LNCaP clone FGC (cell line): Measurements from ENCODE around the gene PGLYRP3.
A peak's percentile ranks its signal among the peaks of the same experiment; 100 is the strongest.
"Not testable (repeated sequence)": the region's sequence is repeated elsewhere in the genome, so short reads cannot be mapped to it uniquely, and the experiment has no call there.

ENCODE experiments used
- DNase-seq: peaks from one replicate; pipeline ENCODE4 v3.0.0-alpha.2; 2011; ENCODE audit warnings: low read depth
- H3K4me3 ChIP-seq: 2 replicates; pipeline ENCODE4 v1.5.1; 2011; ENCODE audit warnings: mild to moderate bottlenecking, low read depth, low read length, control low read depth
- TF ChIP-seq, protein P1 (sequence below): IDR thresholded peaks from 2 replicates; pipeline ENCODE4 v1.5.1; 2012; ENCODE audit warnings: mild to moderate bottlenecking; ENCODE audit not compliant: control insufficient read depth, insufficient read depth; ENCODE audit errors: extremely low read depth

Gene PGLYRP3

DNA sequence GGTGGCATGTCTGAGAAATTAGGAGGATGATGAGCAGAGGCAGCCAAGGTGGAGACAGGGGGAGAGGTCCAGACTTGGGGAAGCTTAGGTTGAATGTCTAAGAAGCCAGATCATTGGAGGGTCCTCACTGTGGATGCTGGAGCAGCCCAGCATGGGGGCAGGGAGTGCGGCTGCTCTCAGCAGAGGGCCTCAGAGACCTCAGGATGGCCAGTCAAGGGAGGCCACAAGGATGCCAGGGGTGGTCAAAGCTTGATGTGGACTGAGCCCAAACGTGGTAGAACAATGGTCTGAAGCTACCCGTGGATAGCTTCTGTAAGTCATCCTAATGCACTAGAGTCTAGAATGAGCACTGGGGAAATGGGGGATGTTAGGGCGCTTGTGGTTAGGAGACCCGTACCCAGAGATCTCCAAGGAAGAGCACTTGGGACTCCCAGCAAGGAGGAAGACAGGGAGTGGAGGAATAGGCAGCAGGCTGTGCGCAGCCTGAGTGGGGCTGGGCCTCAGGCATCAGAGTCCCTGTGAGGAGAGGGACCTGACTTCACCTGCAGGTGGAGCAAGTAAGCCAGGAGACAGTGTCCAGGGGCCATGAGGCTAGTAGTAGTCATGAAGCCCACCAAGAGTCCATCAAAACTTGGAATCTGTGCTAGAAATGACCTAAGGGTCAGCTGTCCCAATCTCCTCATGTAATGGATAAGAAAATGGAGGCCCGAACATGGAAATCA is 40.6 kb upstream of the PGLYRP3 start:
- TF ChIP-seq, protein P1, sequence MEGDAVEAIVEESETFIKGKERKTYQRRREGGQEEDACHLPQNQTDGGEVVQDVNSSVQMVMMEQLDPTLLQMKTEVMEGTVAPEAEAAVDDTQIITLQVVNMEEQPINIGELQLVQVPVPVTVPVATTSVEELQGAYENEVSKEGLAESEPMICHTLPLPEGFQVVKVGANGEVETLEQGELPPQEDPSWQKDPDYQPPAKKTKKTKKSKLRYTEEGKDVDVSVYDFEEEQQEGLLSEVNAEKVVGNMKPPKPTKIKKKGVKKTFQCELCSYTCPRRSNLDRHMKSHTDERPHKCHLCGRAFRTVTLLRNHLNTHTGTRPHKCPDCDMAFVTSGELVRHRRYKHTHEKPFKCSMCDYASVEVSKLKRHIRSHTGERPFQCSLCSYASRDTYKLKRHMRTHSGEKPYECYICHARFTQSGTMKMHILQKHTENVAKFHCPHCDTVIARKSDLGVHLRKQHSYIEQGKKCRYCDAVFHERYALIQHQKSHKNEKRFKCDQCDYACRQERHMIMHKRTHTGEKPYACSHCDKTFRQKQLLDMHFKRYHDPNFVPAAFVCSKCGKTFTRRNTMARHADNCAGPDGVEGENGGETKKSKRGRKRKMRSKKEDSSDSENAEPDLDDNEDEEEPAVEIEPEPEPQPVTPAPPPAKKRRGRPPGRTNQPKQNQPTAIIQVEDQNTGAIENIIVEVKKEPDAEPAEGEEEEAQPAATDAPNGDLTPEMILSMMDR, result peak; percentile 55
- no peak for DNase-seq
- H3K4me3 ChIP-seq, result no peak overlapping the region

DNA sequence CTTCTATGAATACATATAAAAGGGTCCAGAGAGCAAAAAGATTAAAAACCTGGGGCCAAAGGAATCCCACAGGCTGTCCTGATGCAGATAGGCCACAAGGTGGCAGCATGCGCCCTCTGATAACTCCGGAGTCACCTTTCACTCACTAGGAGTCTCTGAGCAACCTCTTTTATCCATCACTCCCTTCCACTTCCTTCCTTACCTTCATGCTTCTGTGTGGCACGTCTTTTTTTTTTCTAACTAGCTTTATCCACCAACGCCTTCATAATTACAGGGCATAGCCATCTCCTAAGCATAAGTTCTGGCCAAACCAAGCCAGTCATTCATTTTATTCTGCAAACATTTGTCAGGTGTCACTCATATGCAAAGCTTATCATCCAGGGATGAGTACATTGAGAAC is 39.8 kb upstream of the PGLYRP3 start:
- H3K4me3 ChIP-seq, result no peak overlapping the region
- TF ChIP-seq, protein P1, result peak; percentile 89
- DNase-seq, result peak; percentile 22

DNA sequence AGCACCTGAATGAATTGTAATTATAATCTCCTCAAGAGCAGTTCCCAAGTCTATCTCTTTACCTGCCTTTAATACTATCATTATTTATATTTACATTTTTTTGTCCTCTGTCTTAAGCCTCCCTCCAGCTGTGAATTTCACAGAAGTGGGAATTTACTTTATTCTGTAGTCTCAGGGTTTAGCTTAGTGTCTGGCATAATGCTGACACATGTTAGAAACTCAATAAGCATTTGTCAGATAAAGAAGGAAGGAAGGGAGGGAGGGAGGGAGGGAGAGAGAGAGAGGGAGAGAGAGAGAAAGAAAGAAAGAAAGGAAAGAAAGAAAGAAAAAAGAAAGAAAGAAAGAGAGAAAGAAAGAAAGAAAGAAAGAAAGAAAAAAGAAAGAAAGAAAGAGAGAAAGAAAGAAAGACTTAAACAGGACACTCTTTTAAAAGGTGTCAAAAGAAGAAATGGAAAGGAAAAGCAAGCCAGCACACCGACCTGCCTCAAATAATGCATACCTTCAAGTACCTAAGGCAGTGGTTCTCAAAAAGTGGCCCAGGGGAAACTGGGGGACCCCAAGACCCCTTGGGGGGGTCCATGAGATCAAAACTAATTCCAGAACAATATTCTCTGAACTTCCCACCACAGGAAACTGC is 37.7 kb upstream of the PGLYRP3 start:
- H3K4me3 ChIP-seq, result no peak overlapping the region
- TF ChIP-seq, protein P1, result no peak
- no peak for DNase-seq

DNA sequence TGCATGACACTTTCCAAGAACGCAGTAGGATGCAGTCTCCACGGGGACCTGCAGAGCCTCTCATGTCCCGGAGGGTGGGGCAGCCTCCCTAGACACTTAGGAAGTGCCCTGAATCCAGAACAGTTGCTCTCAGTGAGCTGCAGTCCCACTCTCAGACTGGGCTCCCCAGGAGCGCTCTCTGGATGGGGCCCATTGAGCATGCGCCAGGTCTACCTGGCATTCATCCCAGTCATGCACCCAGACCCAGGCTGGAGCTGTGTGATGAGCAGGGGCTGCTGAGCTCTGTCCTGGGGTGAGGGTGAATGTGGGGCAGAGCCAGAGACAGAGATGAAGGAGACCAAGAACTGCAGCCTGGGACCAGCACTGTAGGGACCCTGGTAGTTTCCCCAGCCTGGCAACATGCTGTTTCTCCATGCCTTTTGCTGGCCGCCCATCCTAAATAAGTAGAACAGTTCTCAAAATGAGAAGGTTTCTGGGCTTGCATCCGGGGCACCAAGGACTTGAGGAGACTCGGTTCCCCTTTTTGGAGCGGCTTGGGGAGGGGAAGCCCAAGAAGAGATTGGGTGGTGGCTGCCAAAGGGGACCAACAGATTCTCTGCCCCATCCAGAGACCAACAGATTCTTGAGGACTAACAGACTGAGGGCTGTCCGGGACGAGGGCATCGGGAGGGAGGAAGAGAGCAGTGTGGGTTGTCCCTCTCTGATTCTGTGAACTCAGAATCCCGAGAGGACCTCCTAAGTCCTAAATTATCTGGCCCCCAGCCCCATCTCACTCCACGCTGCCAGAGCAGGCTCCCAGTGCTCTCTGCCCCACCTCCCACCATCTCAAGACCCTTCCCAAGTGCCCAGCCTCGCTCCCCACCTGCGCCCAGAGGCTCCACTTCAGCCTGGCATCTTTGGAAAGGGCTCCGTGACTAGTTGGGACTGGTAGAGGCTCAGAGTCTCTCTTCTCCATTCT is 36.9 kb upstream of the PGLYRP3 start:
- H3K4me3 ChIP-seq, result no peak overlapping the region
- TF ChIP-seq, protein P1, result no peak
- no peak for DNase-seq

DNA sequence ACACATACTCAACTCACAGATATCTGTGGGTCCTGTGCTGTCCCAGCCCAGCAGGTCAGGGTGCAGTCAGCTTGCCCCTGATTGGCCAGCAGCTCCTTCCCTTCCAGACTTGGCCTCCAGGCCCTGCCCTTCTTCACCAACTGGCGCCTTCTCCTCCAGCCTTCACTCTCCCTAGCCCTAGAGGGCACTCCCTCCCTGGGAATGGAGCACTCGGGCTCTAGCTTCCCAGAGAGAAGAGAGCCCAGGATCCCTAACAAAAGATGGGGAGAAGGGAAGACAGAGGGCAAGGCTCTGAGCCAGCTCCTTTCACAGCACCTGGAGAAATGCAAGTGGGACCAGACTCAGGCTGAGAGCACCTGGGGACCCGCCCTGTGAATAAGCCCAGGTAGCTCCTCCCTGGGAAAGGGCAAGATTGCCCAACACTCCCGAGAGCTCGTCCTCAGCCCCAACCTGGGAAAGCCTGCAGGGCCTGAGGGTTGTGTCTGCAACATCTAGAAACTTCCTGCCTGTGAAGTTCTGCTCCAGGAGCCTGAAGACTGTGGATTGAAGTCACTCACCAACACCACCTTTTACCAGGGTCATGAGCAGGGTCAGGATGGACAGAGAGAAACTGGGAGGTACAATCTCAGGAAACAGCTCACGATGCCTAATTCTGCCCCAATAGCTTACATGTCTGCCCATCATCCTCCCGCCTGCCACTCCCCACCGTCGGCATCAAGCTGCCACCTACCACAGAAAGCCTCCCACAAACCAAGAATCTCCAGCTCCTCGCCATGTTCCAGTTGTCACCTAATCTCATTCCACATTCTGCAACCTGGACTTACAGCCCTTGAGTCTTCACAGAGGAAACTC is 36.0 kb upstream of the PGLYRP3 start, which contains the start of gene PGLYRP4:
Gene PGLYRP4, minus strand, starts transcription at position 331 of the 852 bp plus-strand sequence. CDS start 909 bp downstream, outside the sequence.
- no peak for DNase-seq
- H3K4me3 ChIP-seq, result no peak within 1 kb of the TSS
- TF ChIP-seq, protein P1, result 0 out of 2 replicates have a peak, but pooled peaks have one; percentile 7

DNA sequence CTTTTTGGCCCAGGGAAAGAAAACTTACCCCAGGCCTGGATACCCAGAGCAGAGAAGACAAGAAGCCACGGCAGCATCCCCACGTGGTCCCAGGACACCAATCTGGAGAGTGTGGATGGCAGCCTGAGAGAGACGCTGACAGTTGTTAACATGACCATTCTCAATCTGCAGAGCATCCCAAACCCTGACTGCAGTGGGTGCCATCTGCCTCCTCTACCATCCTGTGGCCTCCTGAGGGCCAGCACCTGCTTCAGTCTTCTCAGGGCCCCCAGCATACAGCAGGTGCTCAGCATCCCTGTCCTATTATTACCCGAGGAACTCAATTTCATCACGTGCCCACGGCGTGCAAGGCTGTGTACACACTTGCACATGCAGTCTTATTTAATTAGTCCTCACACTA is 35.1 kb upstream of the PGLYRP3 start:
- TF ChIP-seq, protein P1, result no peak
- DNase-seq, result no peak
- H3K4me3 ChIP-seq, result no peak overlapping the region

DNA sequence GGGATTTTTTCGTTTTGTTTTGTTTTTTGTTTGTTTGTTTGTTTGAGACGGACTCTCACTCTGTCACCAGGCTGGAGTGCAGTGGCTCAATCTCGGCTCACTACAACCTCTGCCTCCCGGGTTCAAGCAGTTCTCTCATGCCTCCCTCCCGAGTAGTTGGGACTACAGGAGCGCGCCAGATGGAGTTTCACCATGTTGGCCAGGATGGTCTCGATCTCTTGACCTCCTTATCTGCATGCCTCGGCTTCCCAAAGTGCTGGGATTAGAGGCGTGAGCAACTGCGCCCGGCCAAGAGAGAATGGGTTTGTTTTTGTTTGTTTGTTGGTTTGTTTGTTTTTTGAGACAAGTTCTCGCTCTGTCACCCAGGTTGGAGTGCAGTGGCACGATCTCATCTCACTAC is 34.3 kb upstream of the PGLYRP3 start:
- DNase-seq, H3K4me3 ChIP-seq: not testable (repeated sequence)
